NCI-H1105 (cell line): Measurements from ENCODE around the gene S100A4.
"Not testable (repeated sequence)": the region's sequence is repeated elsewhere in the genome, so short reads cannot be mapped to it uniquely, and the experiment has no call there.

Experiments used
- DNase-seq: peaks from one replicate; lab custom pipeline; 2025; lab: John Stamatoyannopoulos, UW

Gene S100A4

DNA sequence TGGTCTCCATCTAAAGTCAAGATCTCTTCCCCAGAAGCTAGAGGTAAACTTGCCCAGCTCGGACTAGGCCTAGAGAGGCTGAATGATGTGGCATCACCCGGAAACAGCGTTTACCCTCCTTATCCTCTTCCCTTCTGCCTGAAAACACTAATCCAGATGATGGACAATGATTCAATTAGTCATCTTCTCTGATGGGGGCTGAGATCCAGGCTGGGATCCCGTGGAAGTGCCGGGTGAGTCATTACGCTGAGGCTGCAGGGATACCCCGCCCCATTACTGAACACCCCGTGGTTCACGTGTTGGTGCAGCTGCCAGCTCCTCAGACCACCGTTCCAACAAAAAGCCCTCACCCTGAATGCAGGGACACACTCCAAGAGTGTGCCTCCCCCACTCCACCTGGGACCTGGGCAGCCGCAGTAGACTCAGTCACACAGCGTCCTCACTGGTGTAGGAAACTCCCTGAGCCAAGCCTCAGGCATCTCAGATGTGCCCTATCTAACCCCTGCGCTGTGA lies 11.9 kb downstream of the S100A4 start:
- no peak for DNase-seq

DNA sequence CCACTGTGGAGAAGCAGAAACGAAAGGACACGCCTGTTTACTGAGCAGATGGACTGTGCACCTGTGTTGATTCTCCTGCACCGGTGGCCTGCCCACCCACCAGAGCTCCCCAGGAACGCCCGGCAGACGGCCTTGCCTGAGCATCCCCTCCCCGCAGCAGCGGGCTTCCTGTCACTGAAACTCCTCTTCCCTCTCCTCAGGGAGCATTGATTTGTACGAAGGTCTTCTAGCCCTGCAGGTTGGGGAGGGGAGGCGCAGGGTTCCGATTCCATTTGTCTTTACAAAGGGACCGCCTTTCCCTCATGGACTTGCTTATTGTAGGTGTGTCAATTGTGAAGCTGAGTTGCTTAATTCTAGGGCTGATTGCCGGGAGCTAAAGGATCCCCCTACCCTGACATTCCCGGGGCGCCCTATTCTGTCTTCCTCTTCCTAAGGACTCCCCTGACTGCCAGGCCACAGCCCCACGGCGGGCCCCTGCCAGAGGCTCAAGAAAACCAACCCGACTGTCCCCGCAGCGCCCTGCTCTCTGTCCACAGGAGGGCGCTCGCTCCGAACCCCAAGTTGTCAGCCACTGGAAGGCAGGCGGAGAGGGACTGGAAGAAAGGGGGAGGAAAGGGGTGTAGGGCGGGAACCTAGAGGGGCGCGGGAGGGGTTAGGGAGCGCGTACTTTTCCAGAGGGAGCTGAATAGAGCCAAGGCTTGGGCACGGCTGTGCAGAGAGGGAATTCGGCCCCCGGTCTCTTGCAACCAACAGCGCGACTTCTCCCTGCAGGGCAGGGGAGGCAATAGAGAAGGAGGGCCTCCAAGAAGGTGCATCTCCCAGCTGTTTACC lies 12.6 kb downstream of the S100A4 start:
- no peak for DNase-seq

DNA sequence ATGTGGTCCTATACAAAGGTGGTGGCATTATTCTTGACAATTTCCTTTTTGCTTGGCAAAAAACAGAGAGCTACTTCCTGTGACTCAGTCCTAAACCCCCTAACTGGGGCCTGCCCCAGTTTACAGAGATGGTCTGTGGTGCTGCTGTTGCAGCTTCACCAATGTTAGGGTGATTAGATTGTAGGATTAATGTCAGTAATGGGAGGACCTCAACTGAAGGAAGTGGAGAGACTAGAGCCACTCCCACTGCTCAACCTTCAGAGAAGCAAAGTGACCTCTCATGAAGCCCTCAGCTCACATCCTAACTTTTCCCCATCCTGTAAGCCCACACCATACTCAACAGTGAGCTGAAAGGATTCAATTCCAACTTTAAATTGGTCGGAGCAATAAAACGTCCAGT lies 13.4 kb downstream of the S100A4 start:
- DNase-seq = no peak

DNA sequence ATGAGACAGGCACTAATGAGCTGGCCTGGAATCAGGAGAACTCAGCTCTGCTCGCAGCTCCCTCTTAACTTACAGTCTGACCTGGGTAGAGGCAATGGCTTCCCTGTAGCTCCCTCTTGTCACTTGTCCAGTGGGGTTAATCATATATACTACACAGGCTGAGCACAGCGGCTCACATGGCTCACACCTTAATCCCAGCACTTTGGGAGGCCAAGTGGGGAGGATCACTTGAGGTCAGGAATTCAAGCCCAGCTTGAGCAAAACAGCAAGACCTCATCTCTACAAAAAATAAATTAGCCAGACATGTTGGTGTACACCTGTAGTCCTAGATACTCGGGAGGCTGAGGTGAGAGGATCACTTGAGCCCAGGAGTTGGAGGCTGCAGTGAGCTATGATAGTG lies 14.0 kb downstream of the S100A4 start:
- DNase-seq = no peak

DNA sequence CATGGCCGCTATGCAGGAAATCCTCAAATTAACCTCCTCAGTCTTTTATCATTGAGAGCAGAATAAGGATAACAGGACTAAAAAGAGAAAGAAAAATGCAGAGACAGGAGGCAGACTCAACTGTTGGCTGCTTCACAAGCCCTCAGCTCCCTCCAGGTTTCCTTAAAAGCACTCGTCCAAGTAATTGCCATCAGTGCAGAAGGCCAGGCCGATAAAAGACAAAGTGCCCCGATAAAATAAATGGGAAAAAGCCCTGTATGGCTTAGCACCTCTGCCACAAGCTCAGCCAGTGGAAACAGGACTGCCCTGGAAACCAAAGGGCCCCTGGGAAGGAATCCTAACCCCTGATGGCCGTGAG lies 17.9 kb downstream of the S100A4 start:
- DNase-seq = no peak

DNA sequence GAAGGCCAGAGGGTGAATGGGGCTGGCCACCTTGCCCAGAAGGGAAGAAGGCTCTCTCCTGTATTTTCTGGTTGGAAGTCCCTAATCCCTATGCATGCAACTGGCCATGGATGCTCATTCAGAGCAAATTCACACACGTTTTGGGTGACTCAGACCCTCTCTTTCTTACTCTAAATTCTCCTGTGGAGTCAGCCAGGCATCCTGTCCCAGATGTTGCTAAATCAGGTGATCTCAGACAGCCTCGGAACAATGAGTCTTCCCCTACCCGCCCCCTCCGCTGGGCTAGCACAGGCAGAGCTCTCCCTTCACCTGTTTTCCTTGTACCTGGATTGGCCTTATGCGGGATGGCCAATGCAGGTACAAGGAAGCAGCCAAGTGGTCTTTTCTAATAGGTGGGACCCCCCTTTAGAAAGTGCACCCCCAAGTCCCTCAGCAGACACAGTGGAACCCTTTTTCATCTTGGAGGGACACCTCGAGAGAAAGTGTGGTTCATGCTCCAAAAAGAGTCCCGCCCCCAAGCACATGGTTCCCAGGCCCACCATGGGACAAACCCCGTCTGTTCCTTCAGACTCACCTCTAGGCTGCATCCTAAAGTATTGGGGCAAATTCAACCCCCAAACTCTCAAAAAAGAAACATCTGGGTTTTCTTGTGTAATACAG lies 18.5 kb downstream of the S100A4 start:
- DNase-seq = no peak

DNA sequence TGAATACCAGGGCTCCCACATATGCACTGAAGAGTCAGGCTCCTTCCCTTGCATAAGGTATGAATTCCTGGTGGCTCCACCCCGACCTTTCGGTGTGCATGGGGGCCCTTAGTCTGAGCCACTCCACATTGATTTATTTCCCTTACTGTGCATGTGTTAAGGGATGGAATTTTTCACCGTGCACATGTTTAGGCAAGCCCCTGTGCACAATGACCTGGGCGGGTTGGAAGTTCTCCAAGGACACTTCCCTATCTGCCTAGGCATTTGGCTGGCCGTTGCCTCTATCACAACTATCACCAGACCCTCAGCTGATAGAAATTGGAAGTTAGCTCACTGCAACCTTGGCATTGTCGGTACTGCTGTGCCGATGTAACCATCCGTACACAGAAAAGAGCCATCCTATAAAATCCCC lies 19.5 kb downstream of the S100A4 start:
- peak; percentile 86 for DNase-seq

DNA sequence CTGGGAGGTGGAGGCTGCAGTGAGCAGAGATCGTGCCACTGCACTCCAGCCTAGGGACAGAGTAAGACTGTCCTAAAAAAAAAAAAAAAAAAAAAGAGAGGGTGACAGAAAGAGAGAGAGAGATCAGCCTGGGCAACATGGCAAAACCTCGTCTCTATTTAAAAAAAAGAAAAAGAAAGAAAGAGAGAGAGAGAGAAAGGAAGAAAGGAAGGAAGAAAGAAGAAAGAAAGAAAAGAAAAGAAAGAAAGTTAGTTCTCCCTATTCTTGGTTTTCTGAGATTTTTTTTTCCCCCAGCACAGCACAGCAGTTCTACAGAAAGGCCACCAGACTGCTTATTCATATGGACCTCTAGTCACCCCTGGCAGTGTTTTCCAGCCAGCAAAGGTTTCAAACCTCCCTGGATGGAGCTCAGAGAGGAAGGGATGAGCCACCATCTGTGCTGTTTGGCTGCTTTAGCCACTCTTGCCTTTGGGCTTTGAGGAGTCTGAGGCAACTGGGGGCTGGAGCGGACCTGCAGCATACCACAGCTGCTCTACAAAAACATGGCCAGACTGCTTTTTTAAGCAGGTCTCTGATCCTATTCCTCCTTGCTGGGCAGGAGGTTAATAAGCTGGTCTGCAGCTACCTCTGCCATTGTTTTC lies 20.4 kb downstream of the S100A4 start:
- no peak for DNase-seq

DNA sequence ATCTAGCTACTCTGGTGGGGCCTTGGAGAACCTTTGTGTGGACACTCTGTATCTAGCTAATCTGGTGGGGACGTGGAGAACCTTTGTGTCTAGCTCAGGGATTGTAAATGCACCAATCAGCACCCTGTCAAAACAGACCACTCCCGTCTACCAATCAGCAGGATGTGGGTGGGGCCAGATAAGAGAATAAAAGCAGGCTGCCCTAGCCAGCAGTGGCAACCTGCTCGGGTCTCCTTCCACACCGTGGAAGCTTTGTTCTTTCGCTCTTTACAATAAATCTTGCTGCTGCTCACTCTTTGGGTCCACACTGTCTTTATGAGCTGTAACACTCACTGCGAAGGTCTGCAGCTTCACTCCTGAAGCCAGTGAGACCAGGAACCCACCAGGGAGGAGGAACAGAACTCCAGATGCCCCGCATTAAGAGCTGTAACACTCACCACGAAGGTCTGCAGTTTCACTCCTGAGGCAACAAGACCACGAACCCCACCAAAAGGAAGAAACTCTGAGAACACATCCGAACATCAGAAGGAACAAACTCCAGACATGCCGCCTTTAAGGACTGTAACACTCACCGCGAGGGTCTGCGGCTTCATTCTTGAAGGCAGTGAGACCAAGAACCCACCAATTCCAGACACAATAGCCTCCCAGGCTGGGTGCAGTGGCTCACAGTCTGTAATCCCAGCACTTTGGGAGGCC lies 23.1 kb downstream of the S100A4 start:
- DNase-seq = not testable (repeated sequence)

DNA sequence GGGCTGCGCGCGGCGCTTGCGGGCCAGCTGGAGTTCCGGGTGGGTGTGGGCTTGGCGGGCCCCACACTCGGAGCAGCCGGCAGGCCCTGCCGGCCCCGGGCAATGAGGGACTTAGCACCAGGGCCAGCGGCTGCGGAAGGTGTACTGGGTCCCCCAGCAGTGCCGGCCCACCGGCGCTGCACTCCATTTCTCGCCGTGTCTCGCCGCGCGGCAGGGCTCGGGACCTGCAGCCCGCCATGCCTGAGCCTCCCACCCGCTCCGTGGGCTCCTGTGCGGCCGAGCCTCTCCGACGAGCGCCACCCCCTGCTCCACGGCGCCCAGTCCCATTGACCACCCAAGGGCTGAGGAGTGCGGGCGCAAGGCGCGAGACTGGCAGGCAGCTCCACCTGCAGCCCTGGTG lies 23.8 kb downstream of the S100A4 start:
- not testable (repeated sequence) for DNase-seq

DNA sequence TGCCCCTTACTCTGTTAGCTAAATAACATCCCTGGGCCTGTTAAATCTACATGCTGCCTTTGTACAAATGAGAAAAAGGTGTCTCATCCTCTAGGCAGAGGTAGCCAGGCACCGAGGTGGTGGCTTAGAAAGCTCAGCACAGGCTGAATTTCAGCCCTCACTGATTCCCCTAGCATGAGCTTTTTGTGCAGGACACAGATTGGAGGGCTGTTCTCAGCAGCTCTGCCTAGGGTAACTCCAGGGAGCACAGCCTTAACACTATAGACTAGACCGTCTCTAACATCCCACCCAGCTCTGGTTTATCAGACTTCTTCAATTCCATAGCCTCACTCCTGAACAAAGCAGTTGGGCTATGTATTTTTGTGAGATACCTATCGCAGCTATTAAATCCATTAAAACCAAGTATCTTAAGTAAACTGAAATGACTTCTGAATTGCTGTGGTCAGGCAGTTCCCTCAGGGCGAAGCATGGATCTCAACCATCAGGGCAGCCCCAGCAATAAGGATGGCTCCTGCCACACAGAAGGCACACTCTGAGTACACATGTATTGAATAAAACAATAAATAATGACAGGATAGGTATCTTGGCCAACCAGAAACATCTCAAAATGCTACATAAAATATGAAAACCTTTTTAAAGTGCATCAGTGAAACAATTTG lies 24.7 kb downstream of the S100A4 start:
- no peak for DNase-seq

DNA sequence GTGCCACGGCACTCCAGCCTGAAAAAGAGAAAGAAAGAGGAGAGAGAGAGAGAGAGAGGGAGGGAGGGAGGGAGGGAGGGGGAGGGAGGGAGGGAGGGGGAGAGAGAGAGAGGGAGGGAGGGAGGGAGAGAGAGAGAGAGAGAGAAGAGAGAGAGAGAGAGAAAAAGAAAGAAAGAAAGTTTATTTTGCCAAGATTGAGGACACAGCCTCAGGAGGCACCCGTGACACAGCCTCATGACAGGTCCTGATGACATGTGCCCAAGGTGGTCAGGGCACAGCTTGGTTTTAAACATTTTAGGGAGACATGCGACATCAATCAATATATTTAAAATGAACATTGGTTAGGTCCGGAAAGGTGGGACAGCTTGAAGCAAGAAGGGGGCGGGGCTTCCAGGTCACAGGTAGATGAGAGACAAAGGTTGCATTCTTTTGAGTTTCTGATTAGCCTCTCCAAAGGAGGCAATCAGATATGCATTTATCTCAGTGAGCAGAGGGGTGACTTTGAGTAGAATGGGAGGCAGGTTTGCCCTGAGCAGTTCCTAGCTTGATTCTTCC lies 25.4 kb downstream of the S100A4 start:
- DNase-seq = not testable (repeated sequence)

DNA sequence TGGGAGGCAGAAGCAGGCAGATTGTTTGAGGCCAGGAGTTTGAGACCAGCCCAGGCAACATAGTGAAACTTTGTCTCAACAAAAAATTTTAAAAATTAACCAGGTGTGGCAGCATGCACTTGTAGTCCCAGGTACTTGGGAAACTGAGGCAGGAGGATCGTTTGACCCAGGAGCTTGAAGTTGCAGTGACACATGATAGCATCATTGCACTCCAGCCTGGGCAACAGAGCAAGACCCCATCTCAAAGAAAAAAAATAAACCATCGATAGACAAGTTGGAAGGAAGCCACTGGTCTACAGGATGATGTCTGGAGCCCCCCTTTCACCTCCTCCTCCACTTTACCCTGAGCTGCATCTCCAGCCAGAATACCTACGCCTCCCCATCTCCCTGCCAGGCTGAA lies 26.4 kb downstream of the S100A4 start:
- no peak for DNase-seq

DNA sequence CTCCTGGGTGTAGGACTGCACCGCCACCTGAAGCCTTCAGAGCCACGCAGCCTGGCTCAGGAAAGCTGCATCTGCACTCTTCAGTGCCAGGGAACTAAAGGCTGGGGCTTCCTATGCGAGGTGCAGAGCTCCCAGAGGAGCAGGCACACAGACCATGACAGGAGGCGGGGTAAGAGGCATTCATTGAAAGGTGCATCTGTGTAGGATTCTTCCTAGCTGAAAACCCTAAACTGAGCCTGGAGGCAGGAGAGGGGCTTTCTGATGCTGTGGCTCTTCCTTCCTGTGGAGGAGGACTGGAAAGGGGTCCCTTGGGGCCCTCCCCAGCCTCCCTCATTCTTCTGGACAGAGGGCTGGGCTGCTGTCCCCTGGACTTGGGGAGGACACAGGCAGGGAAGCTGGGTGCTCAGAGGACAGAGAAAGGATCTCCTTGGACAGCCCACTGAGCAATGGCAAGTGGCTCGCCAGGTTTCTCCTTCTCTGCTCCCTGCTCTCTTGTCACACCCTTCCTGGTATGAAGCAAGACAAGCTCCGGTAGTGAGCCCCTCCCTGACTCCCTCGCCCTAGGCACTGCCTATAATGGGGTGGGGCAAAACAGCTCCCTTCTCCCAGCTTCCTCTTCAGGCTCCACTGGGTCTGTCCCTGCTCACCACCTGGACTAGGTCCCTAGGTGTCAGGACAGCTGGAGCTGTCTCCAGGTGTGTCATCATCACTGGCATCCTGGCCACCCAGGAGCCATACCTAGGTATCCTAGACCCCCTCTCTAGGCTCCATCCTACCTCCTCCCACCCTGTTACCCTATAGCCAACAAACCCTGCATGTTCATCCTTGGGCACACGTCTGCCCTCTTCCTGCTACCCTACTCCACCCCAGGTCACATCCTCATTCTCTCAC lies 29.9 kb downstream of the S100A4 start:
- no peak for DNase-seq

DNA sequence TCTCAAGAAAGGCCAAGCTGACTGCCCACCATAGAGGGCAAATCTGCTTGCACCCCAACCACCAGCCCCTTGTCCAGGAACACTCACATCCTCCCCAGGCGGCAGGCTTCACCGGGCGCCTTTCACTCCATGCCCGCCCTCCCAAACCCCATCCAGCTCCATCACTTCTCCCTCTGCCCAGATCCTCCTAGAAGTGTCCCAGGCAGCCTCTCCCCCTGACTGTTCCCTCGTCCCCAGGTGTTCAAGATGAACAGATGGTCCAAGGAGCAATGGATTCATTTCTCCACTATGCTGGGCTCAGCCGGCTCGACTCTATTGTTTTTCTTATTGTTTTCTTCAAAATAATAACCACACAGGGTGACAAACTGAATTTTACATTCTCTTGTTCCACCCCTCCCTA lies 31.9 kb downstream of the S100A4 start:
- DNase-seq = no peak

DNA sequence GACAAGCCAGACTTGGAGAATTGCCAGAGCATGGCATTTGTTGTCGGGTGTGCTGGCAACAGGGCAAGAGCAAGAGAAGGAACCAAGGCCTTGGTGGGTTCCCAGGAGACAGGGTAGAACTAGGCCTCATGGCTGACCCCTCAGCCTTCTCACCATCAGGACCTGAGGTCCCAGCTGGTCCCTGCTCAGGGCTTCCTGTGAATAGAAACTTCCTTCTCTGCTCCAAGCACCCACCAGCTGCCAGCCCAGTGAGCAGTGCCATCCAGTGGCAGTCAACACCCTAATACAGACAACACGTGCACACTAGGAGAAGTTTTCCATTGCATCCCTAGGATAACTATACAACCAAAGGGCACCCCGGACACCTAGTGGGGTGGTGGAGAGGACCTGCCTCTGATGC lies 32.6 kb downstream of the S100A4 start:
- DNase-seq = no peak

DNA sequence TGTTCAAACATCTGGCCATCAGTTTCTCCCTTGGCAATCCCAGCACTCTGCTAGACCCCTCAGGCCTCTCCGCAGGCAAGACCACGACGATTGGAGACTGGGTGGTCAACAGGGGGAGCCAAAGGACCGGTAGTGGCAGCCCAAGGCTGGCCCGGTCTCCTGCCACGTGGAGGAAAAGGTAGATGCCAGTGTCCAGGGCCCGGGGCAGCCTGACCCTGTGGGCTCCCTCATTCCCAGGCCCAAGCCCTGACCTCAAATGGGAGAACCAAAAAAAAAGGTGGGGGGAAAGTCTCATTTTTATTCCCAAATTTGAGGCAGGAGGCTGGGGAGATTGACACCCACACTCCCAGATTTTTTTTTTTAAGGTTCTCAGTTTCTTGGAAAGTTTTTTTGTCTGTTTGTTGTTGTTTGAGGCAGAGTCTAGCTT lies 34.6 kb downstream of the S100A4 start:
- DNase-seq = peak; percentile 70

DNA sequence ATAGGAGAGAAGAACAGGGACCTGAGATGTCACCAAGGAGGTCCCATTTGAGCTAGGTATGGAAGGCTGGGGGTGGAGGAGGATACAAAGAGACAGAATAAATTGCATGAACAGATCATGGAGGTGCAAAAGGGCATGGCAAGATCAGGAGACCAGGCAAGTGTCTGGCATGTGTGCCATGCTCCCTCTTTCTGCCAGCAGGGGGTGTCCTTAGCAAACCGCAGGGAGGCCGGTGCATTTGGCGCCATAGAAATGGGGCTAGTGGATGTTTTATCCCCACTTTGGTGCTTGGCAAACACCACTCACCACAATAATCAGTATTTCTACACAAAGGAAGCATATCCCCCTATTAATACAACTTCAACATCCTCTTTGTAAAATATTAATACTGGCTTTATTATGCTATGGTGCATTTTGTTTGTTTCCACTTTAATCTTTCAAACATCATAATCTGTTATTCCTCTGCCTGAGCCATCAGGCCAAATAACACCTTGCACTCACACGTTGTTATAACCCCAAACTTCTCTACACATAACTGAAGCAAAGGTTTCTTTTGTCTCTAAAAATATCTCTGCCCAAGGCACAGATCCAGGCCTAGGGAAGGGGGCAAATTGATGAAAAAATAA lies 35.8 kb downstream of the S100A4 start:
- DNase-seq = peak; percentile 41

DNA sequence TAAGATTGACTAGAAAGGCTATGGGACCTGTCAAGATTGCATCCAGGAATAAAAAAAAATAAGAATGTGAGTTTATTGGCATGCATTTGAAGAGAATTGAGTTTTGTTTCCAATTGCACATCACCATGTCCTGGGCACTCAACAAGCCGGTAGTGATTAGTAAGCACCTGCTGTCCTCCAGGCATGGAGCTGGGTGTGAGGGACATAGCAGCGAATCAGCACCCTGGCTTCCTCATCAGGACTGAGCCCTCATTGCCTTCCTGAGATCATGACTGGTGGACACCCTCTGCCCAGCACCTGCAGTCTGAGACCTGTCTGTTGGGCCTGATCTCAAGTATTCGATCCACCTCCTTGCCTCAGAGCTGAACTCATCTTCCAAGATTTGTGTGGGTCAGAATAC lies 36.6 kb downstream of the S100A4 start:
- no peak for DNase-seq
